ENCODE data around the gene LRP2. TPM values are rescaled to one million over a fixed set of nuclear protein-coding genes. Genes with fewer than 3 reads are reported as not detected.

Gene LRP2
- total RNA-seq, 4 donors from 2014 or later = 0.05 to 0.23 TPM; not detected in 2

DNA sequence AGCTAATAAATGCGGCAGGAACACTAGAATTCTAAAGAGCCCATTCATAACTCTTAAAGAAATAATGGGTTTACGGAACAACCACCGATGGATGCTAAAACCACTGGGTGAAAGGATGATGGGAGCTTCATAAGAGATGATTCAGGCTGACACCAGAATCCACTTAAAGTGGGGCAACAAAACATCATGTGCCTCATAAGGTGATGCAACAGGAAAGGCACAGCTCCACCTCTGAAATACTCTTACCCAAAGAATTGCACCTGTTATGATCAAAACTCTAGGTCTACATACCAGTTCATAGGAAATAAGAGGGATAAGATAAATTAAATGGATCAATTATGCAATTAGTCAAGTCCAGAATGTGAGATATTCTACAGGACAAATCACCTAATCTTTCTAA lies 161.6 kb downstream of the LRP2 start:
- no peak for DNase-seq (ENCODE audit: low spot score in 2 of 2)
- intact Hi-C loops (cut with DNase I; ENCODE audit: low total_unique reads) = no loop called here
- WGBS, 2 donors = 93 to 95% methylated on average over 3 of the region's 3 CpGs
- no peak overlapping the region for H3K4me3 ChIP-seq (ENCODE audit: low read depth, poor library complexity, severe bottlenecking)
- no peak for TF ChIP-seq POLR2A (IDR thresholded peaks at IDR 0.05)
- TF ChIP-seq, protein P1, sequence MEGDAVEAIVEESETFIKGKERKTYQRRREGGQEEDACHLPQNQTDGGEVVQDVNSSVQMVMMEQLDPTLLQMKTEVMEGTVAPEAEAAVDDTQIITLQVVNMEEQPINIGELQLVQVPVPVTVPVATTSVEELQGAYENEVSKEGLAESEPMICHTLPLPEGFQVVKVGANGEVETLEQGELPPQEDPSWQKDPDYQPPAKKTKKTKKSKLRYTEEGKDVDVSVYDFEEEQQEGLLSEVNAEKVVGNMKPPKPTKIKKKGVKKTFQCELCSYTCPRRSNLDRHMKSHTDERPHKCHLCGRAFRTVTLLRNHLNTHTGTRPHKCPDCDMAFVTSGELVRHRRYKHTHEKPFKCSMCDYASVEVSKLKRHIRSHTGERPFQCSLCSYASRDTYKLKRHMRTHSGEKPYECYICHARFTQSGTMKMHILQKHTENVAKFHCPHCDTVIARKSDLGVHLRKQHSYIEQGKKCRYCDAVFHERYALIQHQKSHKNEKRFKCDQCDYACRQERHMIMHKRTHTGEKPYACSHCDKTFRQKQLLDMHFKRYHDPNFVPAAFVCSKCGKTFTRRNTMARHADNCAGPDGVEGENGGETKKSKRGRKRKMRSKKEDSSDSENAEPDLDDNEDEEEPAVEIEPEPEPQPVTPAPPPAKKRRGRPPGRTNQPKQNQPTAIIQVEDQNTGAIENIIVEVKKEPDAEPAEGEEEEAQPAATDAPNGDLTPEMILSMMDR (IDR thresholded peaks at IDR 0.05) = no peak

DNA sequence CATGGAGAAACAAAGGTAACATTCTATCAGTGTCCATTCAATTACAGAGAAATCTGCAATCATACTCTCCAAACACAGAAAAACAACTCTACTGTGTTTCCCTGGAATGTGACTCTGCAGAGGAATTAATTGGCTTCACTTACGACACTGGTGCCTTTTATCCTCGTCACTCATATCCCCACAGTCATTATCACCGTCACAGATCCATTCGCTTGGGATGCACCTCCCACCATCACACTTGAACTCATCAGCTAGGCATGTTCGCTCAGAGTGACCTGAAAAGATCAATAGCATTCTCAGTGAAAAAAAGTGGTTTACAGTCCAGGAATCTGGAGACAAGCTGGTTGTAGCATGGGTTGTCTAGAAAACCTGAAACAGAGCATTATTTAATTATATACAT lies 168.7 kb downstream of the LRP2 start:
- WGBS, 2 donors = 44 to 54% methylated on average over 5 of the region's 5 CpGs
- H3K4me3 ChIP-seq (ENCODE audit: low read depth, poor library complexity, severe bottlenecking) = no peak overlapping the region
- no peak for DNase-seq (ENCODE audit: low spot score in 2 of 2)
- TF ChIP-seq, protein P1 (IDR thresholded peaks at IDR 0.05) = no peak
- no peak for TF ChIP-seq POLR2A (IDR thresholded peaks at IDR 0.05)
- intact Hi-C loops (cut with DNase I; ENCODE audit: low total_unique reads) = no loop called here

DNA sequence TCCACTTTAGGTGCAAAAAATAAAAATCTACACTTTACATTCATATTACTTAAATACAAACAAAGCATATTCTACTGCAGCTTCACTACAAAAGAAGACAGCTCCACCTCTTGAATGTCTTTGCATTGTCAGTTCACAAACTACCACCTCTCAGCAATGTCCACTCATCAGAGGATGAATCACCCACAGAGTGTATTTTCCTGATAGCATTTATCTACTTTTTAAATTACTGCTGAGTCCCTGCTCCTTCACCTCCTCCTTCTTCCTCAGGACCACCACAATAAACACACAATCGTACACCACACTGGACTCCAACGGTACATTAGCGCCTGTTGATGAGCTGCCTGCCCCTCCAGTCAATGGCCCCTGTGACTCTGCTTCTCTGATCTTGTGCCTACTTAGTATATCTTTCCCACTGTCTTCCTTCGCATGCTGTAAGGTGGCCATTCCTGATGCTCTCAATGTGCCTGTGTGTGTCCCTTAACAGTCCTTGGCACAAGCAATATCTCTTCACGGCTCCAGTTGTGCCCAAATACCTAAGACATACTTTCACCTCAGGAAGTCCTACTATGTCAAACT lies 172.0 kb downstream of the LRP2 start:
- intact Hi-C loops (cut with DNase I; ENCODE audit: low total_unique reads) = no loop called here
- TF ChIP-seq, protein P1 (IDR thresholded peaks at IDR 0.05) = no peak
- no peak for TF ChIP-seq POLR2A (IDR thresholded peaks at IDR 0.05)
- DNase-seq (ENCODE audit: low spot score in 2 of 2) = no peak
- WGBS, 2 donors = 56 to 77% methylated on average over 5 of the region's 5 CpGs
- H3K4me3 ChIP-seq (ENCODE audit: low read depth, poor library complexity, severe bottlenecking) = no peak overlapping the region

DNA sequence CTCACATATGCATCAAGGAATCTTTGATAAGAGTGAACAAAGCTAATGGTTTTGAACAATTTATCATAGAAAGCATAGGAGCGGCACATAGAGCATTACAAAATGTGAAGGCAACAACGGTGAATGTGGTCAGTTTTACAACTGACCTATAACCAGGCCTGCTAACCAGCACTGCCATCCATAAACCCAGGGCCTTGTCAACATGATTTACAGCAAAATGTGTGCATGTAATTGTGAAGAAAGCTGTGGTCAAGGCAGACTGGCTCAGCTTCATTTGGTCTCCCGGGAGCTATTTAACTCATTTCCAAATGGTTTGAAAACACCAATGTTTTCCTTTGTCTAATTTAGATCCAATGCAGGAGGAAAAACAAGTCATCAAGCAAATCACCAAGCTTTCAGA lies 173.2 kb downstream of the LRP2 start:
- DNase-seq (ENCODE audit: low spot score in 2 of 2) = no peak
- WGBS, 2 donors = 65 to 72% methylated on average over 3 of the region's 3 CpGs
- intact Hi-C loops (cut with DNase I; ENCODE audit: low total_unique reads) = no loop called here
- TF ChIP-seq POLR2A (IDR thresholded peaks at IDR 0.05) = no peak
- TF ChIP-seq, protein P1 (IDR thresholded peaks at IDR 0.05) = no peak
- no peak overlapping the region for H3K4me3 ChIP-seq (ENCODE audit: low read depth, poor library complexity, severe bottlenecking)

DNA sequence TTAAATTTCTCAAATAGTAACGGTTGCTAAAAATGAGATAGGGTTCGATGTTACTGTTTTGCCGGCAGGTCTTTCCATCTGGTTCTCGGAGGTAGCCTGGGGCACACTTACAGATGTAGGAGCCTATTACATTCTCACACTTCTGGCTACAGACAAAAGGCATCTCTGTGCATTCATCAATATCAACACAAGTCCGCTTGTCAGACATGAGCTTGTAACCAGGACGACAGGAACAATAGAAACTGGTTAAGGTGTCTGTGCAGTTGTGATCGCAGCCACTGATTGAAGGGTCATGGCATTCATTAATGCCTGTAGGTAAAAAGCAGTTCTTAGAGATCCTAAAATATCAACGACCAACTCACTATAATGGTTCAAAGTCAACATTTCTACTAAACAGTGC lies 176.6 kb downstream of the LRP2 start:
- no peak for TF ChIP-seq POLR2A (IDR thresholded peaks at IDR 0.05)
- TF ChIP-seq, protein P1 (IDR thresholded peaks at IDR 0.05) = no peak
- no peak overlapping the region for H3K4me3 ChIP-seq (ENCODE audit: low read depth, poor library complexity, severe bottlenecking)
- WGBS, 2 donors = 54 to 60% methylated on average over 8 of the region's 8 CpGs
- intact Hi-C loops (cut with DNase I; ENCODE audit: low total_unique reads) = no loop called here
- DNase-seq (ENCODE audit: low spot score in 2 of 2) = no peak

DNA sequence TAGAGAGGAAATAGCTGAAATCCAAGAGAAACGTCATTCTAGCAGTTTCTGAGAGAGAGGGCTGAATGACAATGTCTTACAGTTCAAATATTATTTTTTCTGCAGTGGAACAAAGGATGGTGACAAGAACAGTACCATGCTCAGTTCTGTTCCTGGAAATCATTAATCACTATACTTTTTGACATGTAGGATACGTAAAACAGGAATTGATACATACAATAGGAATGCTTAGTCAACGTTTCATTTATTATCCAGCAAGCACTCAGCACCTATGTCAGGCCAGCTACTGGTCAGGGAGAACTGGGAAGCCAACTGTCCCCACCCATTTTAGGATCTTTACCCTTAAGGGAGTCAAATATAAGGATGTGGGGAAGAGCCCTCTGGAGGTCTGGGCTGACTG lies 178.3 kb downstream of the LRP2 start:
- WGBS, 2 donors = 22 to 25% methylated on average over 3 of the region's 3 CpGs
- intact Hi-C loops (cut with DNase I; ENCODE audit: low total_unique reads) = no loop called here
- DNase-seq (ENCODE audit: low spot score in 2 of 2) = no peak
- no peak overlapping the region for H3K4me3 ChIP-seq (ENCODE audit: low read depth, poor library complexity, severe bottlenecking)
- no peak for TF ChIP-seq POLR2A (IDR thresholded peaks at IDR 0.05)
- TF ChIP-seq, protein P1 (IDR thresholded peaks at IDR 0.05) = no peak

Measured in lower leg skin (tissue), 4 donors.